GM21619 (cell line): ENCODE data around the gene MYBPH.

Source experiments
- ATAC-seq: cut with Tn5 transposase; IDR thresholded peaks from one replicate; pipeline ENCODE4 v1.9.1; 2021; ENCODE audit not compliant: unreplicated experiment

The MYBPH gene

GRCh38 chr1:203150511-203151297 is 24.9 kb downstream of the MYBPH start:
- no peak for ATAC-seq

- no peak for ATAC-seq
Measured at GRCh38 chr1:203149188-203149840, 26.3 kb downstream of the MYBPH start.

GRCh38 chr1:203148579-203148978 is 27.0 kb downstream of the MYBPH start:
- no peak for ATAC-seq

- no peak for ATAC-seq
Measured at GRCh38 chr1:203148127-203148526, 27.5 kb downstream of the MYBPH start.

- ATAC-seq, result no peak
Measured at GRCh38 chr1:203147376-203147775, 28.2 kb downstream of the MYBPH start.

GRCh38 chr1:203146537-203146936 is 29.1 kb downstream of the MYBPH start:
- no peak for ATAC-seq

GRCh38 chr1:203146042-203146369 is 29.6 kb downstream of the MYBPH start:
- no peak for ATAC-seq

GRCh38 chr1:203145321-203146041 is 30.1 kb downstream of the MYBPH start:
- ATAC-seq, result no peak

- ATAC-seq, result no peak
Measured at GRCh38 chr1:203144661-203145060, 31.0 kb downstream of the MYBPH start.

GRCh38 chr1:203143641-203144040 is 32.0 kb downstream of the MYBPH start:
- ATAC-seq, result no peak

GRCh38 chr1:203142684-203143408 is 32.8 kb downstream of the MYBPH start:
- no peak for ATAC-seq

- no peak for ATAC-seq
Measured at GRCh38 chr1:203142124-203142523, 33.5 kb downstream of the MYBPH start.

- no peak for ATAC-seq
Measured at GRCh38 chr1:203140743-203141520, 34.7 kb downstream of the MYBPH start.

GRCh38 chr1:203139976-203140475 is 35.6 kb downstream of the MYBPH start:
- no peak for ATAC-seq

- ATAC-seq, result no peak
Measured at GRCh38 chr1:203138066-203138465, 37.6 kb downstream of the MYBPH start.

GRCh38 chr1:203137324-203137723 is 38.3 kb downstream of the MYBPH start:
- ATAC-seq, result no peak

GRCh38 chr1:203136409-203137042 is 39.1 kb downstream of the MYBPH start:
- no peak for ATAC-seq

GRCh38 chr1:203135636-203136305 is 39.9 kb downstream of the MYBPH start:
- no peak for ATAC-seq

GRCh38 chr1:203133970-203134725 is 41.5 kb downstream of the MYBPH start:
- no peak for ATAC-seq
